ENCODE measurements around the gene GALNT17. TPM values are rescaled to one million over a fixed set of nuclear protein-coding genes. Genes with fewer than 3 reads are reported as not detected.

GALNT17 gene
- polyA plus RNA-seq, 2 of the 4 experiments (the other 2 are of a cell fraction): not detected

- FAIRE-seq: no peak
- CTCF ChIA-PET: no interaction called here
- POLR2A ChIA-PET: no interaction called here
- Histone ChIP-seq H3K9me3 (peaks cover 4% of the 10 kb centered on the region; the same call in 1 of the 3 replicates), H3K4me1 (no peaks in the 10 kb centered on the region), H3K27ac (no peak overlapping the region), H3K4me2 (no peak overlapping the region), H3K4me3 (no peak overlapping the region)
- DNase-seq (ENCODE audit: low read depth in 1 of 2, low spot score in 1 of 2): no peak
- WGBS (ENCODE audit: missing lambda C conversion rate): under 1% methylated on average over 5 of the region's 5 CpGs
- TF ChIP-seq, protein P1, sequence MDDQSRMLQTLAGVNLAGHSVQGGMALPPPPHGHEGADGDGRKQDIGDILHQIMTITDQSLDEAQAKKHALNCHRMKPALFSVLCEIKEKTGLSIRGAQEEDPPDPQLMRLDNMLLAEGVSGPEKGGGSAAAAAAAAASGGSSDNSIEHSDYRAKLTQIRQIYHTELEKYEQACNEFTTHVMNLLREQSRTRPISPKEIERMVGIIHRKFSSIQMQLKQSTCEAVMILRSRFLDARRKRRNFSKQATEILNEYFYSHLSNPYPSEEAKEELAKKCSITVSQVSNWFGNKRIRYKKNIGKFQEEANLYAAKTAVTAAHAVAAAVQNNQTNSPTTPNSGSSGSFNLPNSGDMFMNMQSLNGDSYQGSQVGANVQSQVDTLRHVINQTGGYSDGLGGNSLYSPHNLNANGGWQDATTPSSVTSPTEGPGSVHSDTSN (IDR thresholded peaks at IDR 0.05): no peak
- no peak for TF ChIP-seq HOXB5 (CRISPR knock-in tag; IDR thresholded peaks at IDR 0.05)
- TF ChIP-seq EHF (CRISPR knock-in tag; IDR thresholded peaks at IDR 0.05): no peak
- TF ChIP-seq FOXS1 (CRISPR knock-in tag; IDR thresholded peaks at IDR 0.05): no peak
- TF ChIP-seq, protein P2, sequence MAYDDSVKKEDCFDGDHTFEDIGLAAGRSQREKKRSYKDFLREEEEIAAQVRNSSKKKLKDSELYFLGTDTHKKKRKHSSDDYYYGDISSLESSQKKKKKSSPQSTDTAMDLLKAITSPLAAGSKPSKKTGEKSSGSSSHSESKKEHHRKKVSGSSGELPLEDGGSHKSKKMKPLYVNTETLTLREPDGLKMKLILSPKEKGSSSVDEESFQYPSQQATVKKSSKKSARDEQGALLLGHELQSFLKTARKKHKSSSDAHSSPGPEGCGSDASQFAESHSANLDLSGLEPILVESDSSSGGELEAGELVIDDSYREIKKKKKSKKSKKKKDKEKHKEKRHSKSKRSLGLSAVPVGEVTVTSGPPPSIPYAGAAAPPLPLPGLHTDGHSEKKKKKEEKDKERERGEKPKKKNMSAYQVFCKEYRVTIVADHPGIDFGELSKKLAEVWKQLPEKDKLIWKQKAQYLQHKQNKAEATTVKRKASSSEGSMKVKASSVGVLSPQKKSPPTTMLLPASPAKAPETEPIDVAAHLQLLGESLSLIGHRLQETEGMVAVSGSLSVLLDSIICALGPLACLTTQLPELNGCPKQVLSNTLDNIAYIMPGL (CRISPR knock-in tag; IDR thresholded peaks at IDR 0.05; ENCODE audit: borderline replicate concordance): no peak
- TF ChIP-seq CHD4 (IDR thresholded peaks at IDR 0.05; ENCODE audit: borderline replicate concordance): no peak
- TF ChIP-seq POLR2AphosphoS2 (conservative IDR thresholded peaks at IDR 0.05; ENCODE audit: low read length): no peak
- TF ChIP-seq JUN (IDR thresholded peaks at IDR 0.05): no peak
- TF ChIP-seq TFCP2L1 (CRISPR knock-in tag; IDR thresholded peaks at IDR 0.05): no peak
- no peak for TF ChIP-seq GATA3 (IDR thresholded peaks at IDR 0.05; ENCODE audit: borderline replicate concordance)
- TF ChIP-seq, protein P3, sequence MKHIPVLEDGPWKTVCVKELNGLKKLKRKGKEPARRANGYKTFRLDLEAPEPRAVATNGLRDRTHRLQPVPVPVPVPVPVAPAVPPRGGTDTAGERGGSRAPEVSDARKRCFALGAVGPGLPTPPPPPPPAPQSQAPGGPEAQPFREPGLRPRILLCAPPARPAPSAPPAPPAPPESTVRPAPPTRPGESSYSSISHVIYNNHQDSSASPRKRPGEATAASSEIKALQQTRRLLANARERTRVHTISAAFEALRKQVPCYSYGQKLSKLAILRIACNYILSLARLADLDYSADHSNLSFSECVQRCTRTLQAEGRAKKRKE (CRISPR knock-in tag; IDR thresholded peaks at IDR 0.05; ENCODE audit: low read depth): no peak
- no peak for ATAC-seq
These were observed 1.8 kb upstream of the GALNT17 start for GRCh38 chr7:71130031-71130679.

DNA sequence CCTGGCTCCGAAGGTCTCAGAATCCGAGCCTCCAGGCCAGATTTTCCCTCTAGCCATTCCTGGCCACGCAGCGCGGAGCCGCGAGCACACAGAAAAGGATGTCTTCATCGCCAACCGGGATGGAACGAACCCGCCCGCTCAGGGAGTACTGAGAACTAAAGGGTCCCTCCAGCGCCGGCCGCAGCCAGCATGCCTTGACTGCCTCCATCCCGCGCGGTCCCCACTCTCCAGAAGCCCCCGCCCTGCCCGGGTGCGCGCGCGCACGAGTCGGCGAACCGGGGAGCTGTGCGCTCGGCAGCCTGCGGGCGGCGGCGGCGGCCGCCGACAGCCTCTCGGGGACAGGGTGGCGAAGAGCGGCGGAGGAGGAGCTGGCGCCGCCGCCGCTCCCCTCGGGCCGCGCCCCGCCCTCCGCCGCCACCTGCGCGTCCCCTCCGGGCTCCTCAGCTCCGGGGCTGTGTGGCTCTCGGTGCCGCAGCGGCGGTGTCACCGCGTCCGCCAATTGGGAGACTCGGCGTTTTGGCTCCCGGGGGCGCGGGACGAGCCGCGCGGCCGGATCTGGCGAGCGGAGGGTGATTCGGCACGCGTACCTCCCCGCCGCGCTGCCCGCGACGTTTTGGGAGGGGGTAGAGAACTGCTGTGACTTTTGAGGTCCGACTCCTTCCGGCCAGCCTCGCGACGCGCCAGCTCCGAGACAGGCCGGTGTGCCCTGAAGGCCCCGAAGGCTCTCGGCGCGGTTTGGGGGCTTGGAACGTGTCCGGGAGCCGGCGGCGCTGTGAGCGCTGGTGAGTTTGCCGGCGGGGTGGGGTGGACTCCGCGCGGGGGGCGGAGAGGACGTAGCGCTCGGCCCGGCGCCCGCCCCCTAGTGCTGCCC lies 453 bp upstream of the GALNT17 start:
- WGBS (ENCODE audit: missing lambda C conversion rate): 48% methylated on average over 60 of the region's 113 CpGs
- TF ChIP-seq CEBPB (IDR thresholded peaks at IDR 0.05): no peak
- TF ChIP-seq CBX2 (IDR thresholded peaks at IDR 0.05; ENCODE audit: borderline replicate concordance, low read depth): no peak
- H3K4me2 ChIP-seq: peak overlapping the region; percentile 54
- H3K9me3 ChIP-seq: peaks cover 4% of the 10 kb centered on the region; the same call in 1 of the 3 replicates
- H3K27ac ChIP-seq: no peak overlapping the region
- DNase-seq (ENCODE audit: low read depth in 1 of 2, low spot score in 1 of 2) (no peak), ATAC-seq (peak; percentile 58 to 63; a peak in 2 of 6 replicates), FAIRE-seq (no peak)
- peak overlapping the region; percentile 26; the same call in 2 of the 3 replicates for H3K4me3 ChIP-seq
- CTCF ChIA-PET: interaction anchor here (1.1 to 1.2 kb wide), 2 partner anchors 13 to 302 kb away, joined by 3 to 4 read pairs; no protein-coding TSS in a partner anchor
- POLR2A ChIA-PET: interaction anchor here (0.6 kb wide), 1 partner anchor 10 kb away, joined by 4 read pairs; no protein-coding TSS in a partner anchor
- no peaks in the 10 kb centered on the region for H3K4me1 ChIP-seq

DNA sequence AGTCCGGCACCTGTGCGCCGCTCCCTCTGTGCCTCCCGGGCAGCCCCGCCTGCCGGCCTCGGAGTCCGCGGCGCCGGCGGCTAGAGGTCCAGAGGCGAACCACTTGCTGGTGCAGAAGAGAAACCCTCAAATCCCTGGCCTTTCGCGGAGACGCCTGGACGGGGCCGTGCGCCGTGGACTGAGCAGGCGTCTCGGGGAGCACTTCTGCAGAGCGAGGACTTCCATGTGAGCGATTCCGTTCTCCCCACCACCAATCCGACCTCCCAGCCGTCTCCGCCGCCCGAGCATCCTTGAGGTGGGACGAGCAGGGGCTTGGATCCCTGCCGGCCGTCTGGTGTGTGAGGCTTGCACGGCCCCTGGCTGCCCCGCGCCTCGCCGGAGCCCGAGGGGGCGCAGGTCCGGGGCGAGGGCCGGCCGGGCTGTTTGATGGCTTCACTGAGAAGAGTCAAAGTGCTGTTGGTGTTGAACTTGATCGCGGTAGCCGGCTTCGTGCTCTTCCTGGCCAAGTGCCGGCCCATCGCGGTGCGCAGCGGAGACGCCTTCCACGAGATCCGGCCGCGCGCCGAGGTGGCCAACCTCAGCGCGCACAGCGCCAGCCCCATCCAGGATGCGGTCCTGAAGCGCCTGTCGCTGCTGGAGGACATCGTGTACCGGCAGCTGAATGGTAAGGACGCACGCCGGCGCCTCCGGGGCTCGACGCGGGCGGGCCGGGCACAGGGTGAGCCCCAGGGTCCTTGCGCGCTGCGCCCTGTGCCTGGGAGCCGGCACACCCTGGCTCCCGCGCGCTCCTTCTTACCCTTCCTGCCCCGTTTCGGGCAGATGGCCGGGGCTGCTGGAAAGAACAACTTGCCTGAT lies 660 bp downstream of the GALNT17 start:
- Histone ChIP-seq H3K4me2 (no peak overlapping the region), H3K27ac (no peak overlapping the region), H3K4me1 (no peaks in the 10 kb centered on the region), H3K9me3 (peaks cover 3% of the 10 kb centered on the region; the same call in 2 of the 3 replicates), H3K4me3 (no peak overlapping the region)
- 78% methylated on average over 41 of the region's 88 CpGs for WGBS (ENCODE audit: missing lambda C conversion rate)
- ChIA-PET CTCF (no interaction called here), POLR2A (no interaction called here)
- FAIRE-seq (no peak), DNase-seq (ENCODE audit: low read depth in 1 of 2, low spot score in 1 of 2) (no peak), ATAC-seq (no peak)
- TF ChIP-seq RFX5 (IDR thresholded peaks at IDR 0.05) (no peak), KDM1A (IDR thresholded peaks at IDR 0.05; ENCODE audit: low read depth) (no peak), ZNF302 (CRISPR knock-in tag; IDR thresholded peaks at IDR 0.05) (no peak), MYC (IDR thresholded peaks at IDR 0.05; ENCODE audit: borderline replicate concordance, low read length) (no peak), HDAC2 (IDR thresholded peaks at IDR 0.05) (no peak), EHF (CRISPR knock-in tag; IDR thresholded peaks at IDR 0.05) (no peak), RNF2 (IDR thresholded peaks at IDR 0.05; ENCODE audit: borderline replicate concordance, low read depth) (no peak), POLR2AphosphoS2 (conservative IDR thresholded peaks at IDR 0.05; ENCODE audit: low read length) (no peak), CEBPB (IDR thresholded peaks at IDR 0.05) (no peak)
- TF ChIP-seq, protein P4, sequence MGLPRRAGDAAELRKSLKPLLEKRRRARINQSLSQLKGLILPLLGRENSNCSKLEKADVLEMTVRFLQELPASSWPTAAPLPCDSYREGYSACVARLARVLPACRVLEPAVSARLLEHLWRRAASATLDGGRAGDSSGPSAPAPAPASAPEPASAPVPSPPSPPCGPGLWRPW (IDR thresholded peaks at IDR 0.05): no peak
